HG02798 (cell line): ENCODE measurements around the gene PNPLA4.

ENCODE experiments used
- ATAC-seq: cut with Tn5 transposase; IDR thresholded peaks from one replicate; pipeline ENCODE4 v1.9.1; 2021; ENCODE audit warnings: mild to moderate bottlenecking; ENCODE audit not compliant: unreplicated experiment, poor library complexity

Gene PNPLA4

GRCh38 chrX:7927259-7928167 lies at the start of gene PNPLA4:
Gene PNPLA4, minus strand, starts transcription at chrX:7927413. Its CDS starts 1,294 bp downstream, at chrX:7926119.
- peak; percentile 90 for ATAC-seq

GRCh38 chrX:7972586-7972985 lies 45.4 kb upstream of the PNPLA4 start:
- ATAC-seq, result no peak

GRCh38 chrX:7970428-7970827 lies 43.2 kb upstream of the PNPLA4 start:
- no peak for ATAC-seq

- no peak for ATAC-seq
These were observed 38.2 kb upstream of the PNPLA4 start for GRCh38 chrX:7965436-7965835.

GRCh38 chrX:7960246-7960645 lies 33.0 kb upstream of the PNPLA4 start:
- ATAC-seq, result no peak

- ATAC-seq, result no peak
These were observed 26.2 kb upstream of the PNPLA4 start for GRCh38 chrX:7953446-7953845.

- peak; percentile 91 for ATAC-seq
These were observed 23.7 kb upstream of the PNPLA4 start for GRCh38 chrX:7950865-7951264.

- no peak for ATAC-seq
These were observed 21.3 kb upstream of the PNPLA4 start for GRCh38 chrX:7948483-7948882.

- no peak for ATAC-seq
These were observed 19.7 kb upstream of the PNPLA4 start for GRCh38 chrX:7946960-7947359.

GRCh38 chrX:7943600-7944245 lies 16.5 kb upstream of the PNPLA4 start:
- ATAC-seq, result no peak

GRCh38 chrX:7941390-7942042 lies 14.3 kb upstream of the PNPLA4 start:
- ATAC-seq, result no peak

- no peak for ATAC-seq
These were observed 6.8 kb upstream of the PNPLA4 start for GRCh38 chrX:7934026-7934425.

GRCh38 chrX:7926914-7927258 lies 327 bp downstream of the PNPLA4 start:
- ATAC-seq, result no peak

GRCh38 chrX:7926501-7926900 lies 712 bp downstream of the PNPLA4 start:
- ATAC-seq, result no peak

- peak; percentile 35 for ATAC-seq
These were observed 1.2 kb downstream of the PNPLA4 start for GRCh38 chrX:7925867-7926472.

GRCh38 chrX:7921750-7922149 lies 5.5 kb downstream of the PNPLA4 start:
- no peak for ATAC-seq

- ATAC-seq, result no peak
These were observed 18.4 kb downstream of the PNPLA4 start for GRCh38 chrX:7908821-7909220.

GRCh38 chrX:7904562-7904961 lies 22.7 kb downstream of the PNPLA4 start:
- no peak for ATAC-seq

GRCh38 chrX:7891928-7892327 lies 35.3 kb downstream of the PNPLA4 start:
- ATAC-seq, result no peak

GRCh38 chrX:7889680-7890079 lies 37.5 kb downstream of the PNPLA4 start:
- ATAC-seq, result no peak

GRCh38 chrX:7889135-7889534 lies 38.1 kb downstream of the PNPLA4 start:
- peak; percentile 86 for ATAC-seq
